Stimulated activated CD4-positive, alpha-beta T cell treated with anti-CD3 and anti-CD28 coated beads, Interleukin-2, amount 100 ng/mL, for 24 hours (primary cell): ENCODE data around the gene IGFALS.
A peak's percentile ranks its signal among the peaks of the same experiment; 100 is the strongest.

Experiments used
- DNase-seq, 2 donors: peaks; one replicate each; pipeline ENCODE4 v3.0.0-alpha.2; 2020

Gene IGFALS

GRCh38 chr16:1788095-1788707, 5.3 kb downstream of the IGFALS start:
- DNase-seq, result no peak

- no peak for DNase-seq
Observed at GRCh38 chr16:1787322-1788094, 6.0 kb downstream of the IGFALS start.

- no peak for DNase-seq
Observed at GRCh38 chr16:1787056-1787321, 6.5 kb downstream of the IGFALS start.

GRCh38 chr16:1786242-1787055, 7.1 kb downstream of the IGFALS start:
- no peak for DNase-seq

GRCh38 chr16:1785846-1786170, 7.7 kb downstream of the IGFALS start:
- no peak for DNase-seq

GRCh38 chr16:1784977-1785845, 8.3 kb downstream of the IGFALS start:
- DNase-seq, result no peak

DNA sequence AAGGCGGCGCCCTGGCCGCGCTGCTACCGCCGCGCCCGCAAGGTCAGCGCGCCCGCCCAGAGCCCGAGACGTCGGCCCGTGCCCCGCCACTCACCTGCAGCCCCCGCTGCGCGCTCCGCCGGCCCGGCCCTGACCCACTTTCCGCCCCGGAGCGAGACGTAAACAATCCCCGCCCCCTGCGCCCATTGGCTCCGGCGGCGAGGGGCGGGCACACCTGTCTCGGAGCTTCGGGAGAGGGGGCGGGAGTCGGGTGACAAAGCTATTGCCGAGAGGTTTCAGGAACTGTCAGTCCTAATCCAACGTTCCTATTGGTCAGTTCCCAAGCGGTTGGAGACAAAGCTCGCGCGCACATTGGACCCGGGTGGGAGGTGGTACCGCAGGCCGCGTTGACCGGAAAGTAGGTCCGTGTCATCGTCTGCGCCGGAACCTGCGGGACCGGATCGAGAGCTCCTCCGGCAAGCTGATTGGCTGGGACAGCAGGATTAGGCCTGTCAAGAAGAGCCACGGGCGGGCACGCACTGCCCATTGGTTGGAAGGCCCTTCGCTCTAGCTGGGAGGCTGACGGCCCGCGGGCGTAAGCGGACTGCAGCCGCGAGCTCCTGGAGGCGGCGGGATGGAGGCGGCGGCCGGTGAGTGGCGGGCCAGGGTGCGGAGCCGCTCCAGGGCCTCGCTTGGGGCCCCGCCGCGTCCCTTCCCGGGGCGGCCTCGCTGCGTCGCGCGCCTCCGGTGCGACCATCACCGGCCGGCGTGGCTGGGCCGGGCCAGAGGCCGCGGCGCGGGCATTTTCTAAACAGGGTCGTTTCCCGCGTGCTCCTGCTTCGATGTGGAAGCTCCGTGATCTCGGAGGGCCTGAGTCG, 10.9 kb downstream of the IGFALS start, which contains the start of the genes NUBP2 and SPSB3:
TSS of gene NUBP2 (plus strand) at position 553 of the 857 bp plus-strand sequence. CDS start at position 614, 61 bp downstream.
TSS of gene SPSB3 (minus strand) at position 164 of the 857 bp plus-strand sequence. CDS start 1,088 bp downstream, outside the sequence.
- peak; percentile 98 for DNase-seq

DNA sequence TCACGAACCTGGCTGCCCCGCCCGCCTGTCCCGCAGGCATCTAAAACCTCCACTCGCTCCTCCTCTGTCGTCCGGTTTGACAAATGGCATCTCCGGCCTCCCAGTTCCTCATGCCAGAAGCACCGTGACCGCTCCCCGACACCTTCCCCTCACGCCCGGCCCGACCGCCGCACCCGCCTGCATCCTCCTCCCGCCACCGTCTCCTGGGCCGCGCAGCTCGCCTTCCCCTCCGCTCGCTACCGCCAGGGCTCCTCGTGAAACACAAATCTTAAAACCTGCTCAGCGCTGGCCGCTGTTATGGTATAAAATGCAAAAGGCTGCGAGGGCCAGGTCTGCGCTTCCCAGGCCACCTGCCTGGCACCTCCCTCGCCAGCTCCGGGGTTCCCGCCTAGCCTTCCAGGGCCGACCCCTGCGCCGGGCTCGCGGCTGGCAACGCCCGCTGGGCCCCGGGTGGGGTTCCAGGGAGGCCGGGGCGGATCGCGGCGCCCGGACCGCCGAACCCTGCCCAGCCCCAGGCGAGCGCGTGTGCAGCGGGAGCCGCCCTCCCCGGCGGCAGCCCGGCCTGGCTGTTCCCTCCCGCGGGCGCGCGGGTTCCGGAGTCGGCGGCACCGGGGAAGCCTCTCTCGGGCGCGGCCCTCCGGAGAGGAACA, 11.6 kb downstream of the IGFALS start:
- peak; percentile 40 for DNase-seq

GRCh38 chr16:1781254-1781653, 12.3 kb downstream of the IGFALS start:
- no peak for DNase-seq

DNA sequence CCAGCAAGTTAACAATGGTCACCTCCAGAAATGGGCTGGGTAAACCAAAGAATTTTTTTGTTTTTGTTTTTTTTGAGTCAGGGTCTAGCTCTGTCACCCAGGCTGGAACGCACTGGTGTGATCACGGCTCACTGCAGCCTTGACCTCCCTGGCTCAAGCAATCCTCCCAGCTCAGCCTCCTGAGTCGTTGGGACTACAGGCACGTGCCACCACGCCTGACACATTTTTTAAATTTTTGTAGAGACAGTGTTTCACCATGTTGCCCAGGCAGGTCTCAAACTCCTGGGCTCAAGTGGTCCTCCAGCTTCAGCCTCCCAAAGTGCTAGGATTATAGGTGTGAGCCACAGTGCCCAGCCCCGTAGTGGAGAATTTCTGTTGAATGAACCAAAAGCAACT, 12.8 kb downstream of the IGFALS start:
- DNase-seq, result no peak

- DNase-seq, result no peak
Observed at GRCh38 chr16:1779741-1780676, 13.5 kb downstream of the IGFALS start.

DNA sequence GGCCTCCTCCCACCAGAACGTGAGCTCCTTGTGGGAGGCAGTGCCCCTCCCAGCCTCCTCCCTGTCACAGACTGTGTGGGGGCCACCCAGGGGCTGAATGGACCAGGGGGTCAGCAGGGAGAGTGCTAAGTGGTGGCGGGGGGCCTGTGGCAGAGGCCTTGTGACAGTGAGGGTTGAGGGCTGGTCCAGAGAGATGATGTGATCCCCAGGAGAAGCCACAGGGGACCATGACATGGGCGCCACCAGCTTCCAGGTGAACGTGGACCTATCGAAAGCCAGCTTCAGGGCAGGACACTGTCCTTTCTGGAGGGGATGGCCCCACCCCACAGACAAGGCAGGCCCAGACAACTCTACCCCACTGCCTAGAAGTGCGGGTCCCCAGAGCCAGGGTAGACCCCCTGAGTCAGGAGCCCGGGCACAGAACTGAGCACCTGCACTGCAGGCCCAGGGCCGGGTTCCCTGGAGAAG, 14.2 kb downstream of the IGFALS start:
- no peak for DNase-seq

DNA sequence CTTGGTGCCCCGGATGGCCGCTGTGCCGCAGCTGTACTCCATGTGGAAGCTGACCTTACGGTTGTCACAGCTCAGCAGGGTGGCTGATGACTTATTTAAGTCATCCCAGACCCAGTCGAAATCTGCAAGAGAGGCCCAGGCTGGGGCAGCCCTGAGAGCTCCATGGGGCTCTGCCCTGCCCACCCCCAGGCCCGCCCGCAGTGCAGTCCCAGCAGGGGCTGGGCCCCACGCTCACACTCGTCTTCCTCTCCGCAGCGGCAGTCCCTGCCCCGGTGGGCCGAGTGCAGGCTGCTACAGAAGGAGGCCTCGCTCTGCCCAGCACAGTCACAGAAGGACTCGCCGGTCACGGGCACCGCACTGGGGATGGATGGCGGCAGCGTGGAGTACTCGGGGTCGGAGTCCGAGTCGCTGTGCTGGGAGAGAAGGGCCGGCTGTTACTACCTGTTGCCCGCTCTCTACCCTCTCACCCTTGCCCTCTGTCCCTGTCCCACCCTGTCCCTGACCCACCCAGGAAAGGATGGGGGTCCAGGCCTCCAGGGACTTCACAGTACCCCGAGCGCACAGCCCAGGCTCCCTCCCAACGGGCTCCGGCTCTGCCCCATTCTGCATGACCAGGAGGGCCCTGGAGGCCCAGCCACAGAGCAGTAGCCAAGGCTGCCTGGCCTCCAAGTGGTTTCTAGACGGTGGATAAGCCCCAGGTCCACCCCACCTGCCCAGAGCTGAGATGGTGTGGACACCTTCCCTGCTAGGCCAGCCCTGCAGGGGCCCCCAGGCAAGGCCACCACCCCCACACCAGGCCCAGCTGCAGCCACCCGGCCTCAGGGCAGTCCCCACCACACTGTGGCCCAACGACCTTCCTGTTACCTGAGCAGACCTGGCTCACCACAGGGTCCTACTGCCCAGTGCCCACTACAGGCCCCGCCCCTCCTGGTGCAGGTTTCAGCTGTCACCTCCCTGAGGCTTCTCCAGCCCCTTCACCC, 15.0 kb downstream of the IGFALS start:
- DNase-seq, result no peak

DNA sequence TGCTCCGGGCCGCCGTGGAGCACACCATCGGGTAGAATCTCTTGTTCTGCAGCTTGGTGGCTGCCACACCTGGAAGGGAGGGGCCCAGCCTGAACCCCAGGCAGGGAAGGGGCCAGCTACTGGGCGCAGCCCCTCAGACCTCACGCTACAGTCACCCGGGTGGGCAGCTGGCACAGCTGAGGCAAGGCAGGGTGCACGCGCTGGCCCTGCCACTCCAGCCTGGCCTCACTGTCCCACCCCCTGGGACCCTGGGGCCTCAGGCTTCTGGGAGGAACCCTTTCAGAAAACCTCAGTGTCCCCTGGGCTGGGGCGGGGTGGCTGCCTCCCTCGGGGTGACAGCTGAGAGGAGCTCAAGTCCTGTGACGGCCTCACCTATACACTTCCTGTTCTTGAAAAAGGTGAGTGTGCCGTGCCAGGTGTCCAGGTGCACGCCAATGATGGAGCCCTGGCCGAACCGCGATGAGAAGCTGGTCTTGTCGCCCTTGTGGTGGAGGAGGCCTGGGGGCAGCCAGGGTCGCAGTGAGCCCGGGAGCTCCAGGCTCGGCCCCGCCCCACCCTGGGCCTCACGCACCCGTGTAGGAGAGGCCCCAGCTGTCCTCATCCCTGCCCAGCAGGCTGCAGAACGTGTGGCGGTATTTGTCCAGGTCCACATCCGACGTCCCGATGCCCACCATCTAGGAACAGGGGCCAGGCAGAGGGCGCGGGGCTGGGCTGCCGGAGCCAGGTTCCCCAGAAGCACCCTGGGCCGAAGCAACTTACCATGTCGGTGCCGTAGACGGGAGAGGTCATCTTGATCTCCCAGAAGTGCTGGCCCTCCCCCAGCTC, 15.9 kb downstream of the IGFALS start:
- DNase-seq, result no peak

DNA sequence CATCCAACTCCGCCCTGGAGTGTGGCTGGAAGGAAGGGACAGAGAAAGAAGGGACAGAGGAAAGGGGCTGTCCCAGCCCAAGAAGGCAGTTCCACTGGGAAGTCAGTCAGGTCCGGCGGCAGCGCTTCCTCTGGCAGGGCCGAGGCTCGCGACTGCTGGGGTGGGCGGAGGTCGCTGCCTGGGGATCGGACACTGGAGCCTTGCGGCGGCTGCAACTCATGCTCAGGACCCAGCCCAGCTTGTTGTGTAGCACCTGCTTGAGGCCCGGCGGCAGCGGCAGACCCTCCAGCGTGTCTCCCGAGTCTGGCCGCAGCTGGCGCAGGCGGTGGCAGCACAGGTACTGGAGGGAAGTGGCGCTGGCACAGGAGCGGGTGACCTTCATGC, 16.5 kb downstream of the IGFALS start:
- no peak for DNase-seq

DNA sequence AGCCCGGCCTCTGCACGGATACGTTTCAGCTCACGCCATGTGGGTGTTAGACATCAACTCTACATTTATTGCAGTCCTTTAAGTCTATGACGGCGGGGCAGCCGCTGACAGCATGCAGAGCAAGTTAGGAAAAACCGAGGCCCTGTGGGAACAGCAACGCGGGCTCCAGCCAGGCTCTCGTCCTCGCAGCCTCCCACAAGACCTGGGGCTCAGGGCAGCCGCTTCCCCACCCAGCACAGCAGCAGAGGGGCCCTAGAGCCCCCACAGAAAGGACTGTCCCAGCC, 16.9 kb downstream of the IGFALS start:
- DNase-seq, result no peak

GRCh38 chr16:1775846-1776671, 17.4 kb downstream of the IGFALS start:
- no peak for DNase-seq
